Measurements from ENCODE around the gene ARF3. TPM values are rescaled to one million over a fixed set of nuclear protein-coding genes. Genes with fewer than 3 reads are reported as not detected.

ARF3 gene
- polyA plus RNA-seq, 1 of the 3 experiments (the other 2 are of a cell fraction), result 204 TPM

- 41% methylated on average over 6 of the region's 8 CpGs for WGBS (ENCODE audit: low lambda C conversion rate)
- Histone ChIP-seq H3K4me1 (ENCODE audit: control insufficient read depth in 1 of 2, insufficient read depth in 2 of 2, low read depth in 1 of 2, low read length in 1 of 2) (peaks cover 0 to 13% of the 10 kb centered on the region in 2 experiments; a peak in 1 of 4 replicates), H3K4me3 (ENCODE audit: low read depth in 2 of 2, low read length in 1 of 2) (no peak overlapping the region), H3F3A (replicated peaks; ENCODE audit: insufficient read depth) (peaks cover 10% of the 10 kb centered on the region), H3K79me2 (ENCODE audit: insufficient read depth) (no peaks in the 10 kb centered on the region), H3K9ac (no peak overlapping the region), H3K9me2 (no peaks in the 10 kb centered on the region), H2AFZ (ENCODE audit: low read depth) (no peak overlapping the region), H3K27ac (ENCODE audit: low read depth in 2 of 2, low read length in 1 of 2) (no peak overlapping the region), H3K36me3 (replicated peaks in 1 of 2; ENCODE audit: control insufficient read depth in 1 of 2, insufficient read depth in 2 of 2, low read length in 1 of 2) (no peaks in the 10 kb centered on the region), H4K20me1 (ENCODE audit: insufficient read depth) (no peaks in the 10 kb centered on the region), H3K9me3 (no peaks in the 10 kb centered on the region), H3K4me2 (no peak overlapping the region), H3K27me3 (ENCODE audit: insufficient read depth) (peaks cover 48% of the 10 kb centered on the region; the same call in 1 of the 2 replicates)
- ChIA-PET CTCF (interaction anchor here (0.9 to 32.2 kb wide), 10 partner anchors 11 to 119 kb away, joined by 3 to 935 read pairs (median 4); partner anchors contain the start of genes ARF3, DDN, FKBP11 and WNT1), POLR2A (no interaction called here)
- DNase-seq, result peak; percentile 35
- TF ChIP-seq RXRA (IDR thresholded peaks at IDR 0.05; ENCODE audit: borderline replicate concordance, low read depth) (no peak), FOSL2 (IDR thresholded peaks at IDR 0.05; ENCODE audit: borderline replicate concordance, low read depth) (no peak), ELF1 (IDR thresholded peaks at IDR 0.05) (no peak)
Measured at GRCh38 chr12:48969160-48969771, 12.0 kb upstream of the ARF3 start.

GRCh38 chr12:48968467-48968866 lies 11.2 kb upstream of the ARF3 start:
- H3K27me3 ChIP-seq (ENCODE audit: insufficient read depth), result peaks cover 46% of the 10 kb centered on the region; the same call in 1 of the 2 replicates
- POLR2A ChIA-PET, result no interaction called here
- WGBS (ENCODE audit: low lambda C conversion rate), result 79% methylated on average over 3 of the region's 3 CpGs

More at GRCh38 chr12:48968467-48968866, 11.2 kb upstream of the ARF3 start:
- no peak overlapping the region for H2AFZ ChIP-seq (ENCODE audit: low read depth)
- H3F3A ChIP-seq (replicated peaks; ENCODE audit: insufficient read depth), result peaks cover 8% of the 10 kb centered on the region
- no peak for TF ChIP-seq RFX5 (IDR thresholded peaks at IDR 0.05; ENCODE audit: low read length)
- TF ChIP-seq, protein P1, sequence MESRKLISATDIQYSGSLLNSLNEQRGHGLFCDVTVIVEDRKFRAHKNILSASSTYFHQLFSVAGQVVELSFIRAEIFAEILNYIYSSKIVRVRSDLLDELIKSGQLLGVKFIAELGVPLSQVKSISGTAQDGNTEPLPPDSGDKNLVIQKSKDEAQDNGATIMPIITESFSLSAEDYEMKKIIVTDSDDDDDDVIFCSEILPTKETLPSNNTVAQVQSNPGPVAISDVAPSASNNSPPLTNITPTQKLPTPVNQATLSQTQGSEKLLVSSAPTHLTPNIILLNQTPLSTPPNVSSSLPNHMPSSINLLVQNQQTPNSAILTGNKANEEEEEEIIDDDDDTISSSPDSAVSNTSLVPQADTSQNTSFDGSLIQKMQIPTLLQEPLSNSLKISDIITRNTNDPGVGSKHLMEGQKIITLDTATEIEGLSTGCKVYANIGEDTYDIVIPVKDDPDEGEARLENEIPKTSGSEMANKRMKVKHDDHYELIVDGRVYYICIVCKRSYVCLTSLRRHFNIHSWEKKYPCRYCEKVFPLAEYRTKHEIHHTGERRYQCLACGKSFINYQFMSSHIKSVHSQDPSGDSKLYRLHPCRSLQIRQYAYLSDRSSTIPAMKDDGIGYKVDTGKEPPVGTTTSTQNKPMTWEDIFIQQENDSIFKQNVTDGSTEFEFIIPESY (IDR thresholded peaks at IDR 0.05; ENCODE audit: borderline replicate concordance, low read depth), result no peak
- no peak for TF ChIP-seq FOXM1 (IDR thresholded peaks at IDR 0.05; ENCODE audit: low read depth)
- no peak for TF ChIP-seq YY1 (IDR thresholded peaks at IDR 0.05; ENCODE audit: low read depth)
- no peak for TF ChIP-seq NRF1 (IDR thresholded peaks at IDR 0.05; ENCODE audit: low read depth, low read length)
- TF ChIP-seq MEF2A (IDR thresholded peaks at IDR 0.05; ENCODE audit: borderline replicate concordance, low read depth), result no peak
- no peak for TF ChIP-seq SMC3 (IDR thresholded peaks at IDR 0.05; ENCODE audit: low read depth, low read length)
- TF ChIP-seq, protein P2, sequence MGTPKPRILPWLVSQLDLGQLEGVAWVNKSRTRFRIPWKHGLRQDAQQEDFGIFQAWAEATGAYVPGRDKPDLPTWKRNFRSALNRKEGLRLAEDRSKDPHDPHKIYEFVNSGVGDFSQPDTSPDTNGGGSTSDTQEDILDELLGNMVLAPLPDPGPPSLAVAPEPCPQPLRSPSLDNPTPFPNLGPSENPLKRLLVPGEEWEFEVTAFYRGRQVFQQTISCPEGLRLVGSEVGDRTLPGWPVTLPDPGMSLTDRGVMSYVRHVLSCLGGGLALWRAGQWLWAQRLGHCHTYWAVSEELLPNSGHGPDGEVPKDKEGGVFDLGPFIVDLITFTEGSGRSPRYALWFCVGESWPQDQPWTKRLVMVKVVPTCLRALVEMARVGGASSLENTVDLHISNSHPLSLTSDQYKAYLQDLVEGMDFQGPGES (IDR thresholded peaks at IDR 0.05; ENCODE audit: low read depth, low read length), result no peak
- no peak for TF ChIP-seq EZH2phosphoT487 (IDR thresholded peaks at IDR 0.05; ENCODE audit: borderline replicate concordance, low read depth)
- no peak for TF ChIP-seq JUND (IDR thresholded peaks at IDR 0.05)
- no peak for TF ChIP-seq RAD21 (IDR thresholded peaks at IDR 0.05; ENCODE audit: low read length)
- TF ChIP-seq, protein P3, sequence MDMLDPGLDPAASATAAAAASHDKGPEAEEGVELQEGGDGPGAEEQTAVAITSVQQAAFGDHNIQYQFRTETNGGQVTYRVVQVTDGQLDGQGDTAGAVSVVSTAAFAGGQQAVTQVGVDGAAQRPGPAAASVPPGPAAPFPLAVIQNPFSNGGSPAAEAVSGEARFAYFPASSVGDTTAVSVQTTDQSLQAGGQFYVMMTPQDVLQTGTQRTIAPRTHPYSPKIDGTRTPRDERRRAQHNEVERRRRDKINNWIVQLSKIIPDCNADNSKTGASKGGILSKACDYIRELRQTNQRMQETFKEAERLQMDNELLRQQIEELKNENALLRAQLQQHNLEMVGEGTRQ (IDR thresholded peaks at IDR 0.05; ENCODE audit: borderline replicate concordance, low read depth, low read length), result no peak
- TF ChIP-seq ELF1 (IDR thresholded peaks at IDR 0.05), result no peak
- TF ChIP-seq NFIC (IDR thresholded peaks at IDR 0.05; ENCODE audit: borderline replicate concordance), result no peak
- TF ChIP-seq CHD2 (IDR thresholded peaks at IDR 0.05; ENCODE audit: low read length, partially characterized antibody), result no peak
- TF ChIP-seq TCF12 (IDR thresholded peaks at IDR 0.05), result no peak
- no peak for TF ChIP-seq REST (IDR thresholded peaks at IDR 0.05; ENCODE audit: low read depth, low read length)
- no peak overlapping the region for H3K4me2 ChIP-seq
- H3K4me1 ChIP-seq (ENCODE audit: control insufficient read depth in 1 of 2, insufficient read depth in 2 of 2, low read depth in 1 of 2, low read length in 1 of 2), result peaks cover 0 to 13% of the 10 kb centered on the region in 2 experiments; a peak in 1 of 4 replicates
- no peaks in the 10 kb centered on the region for H4K20me1 ChIP-seq (ENCODE audit: insufficient read depth)
- peak; percentile 22 for DNase-seq
- H3K9me2 ChIP-seq, result no peaks in the 10 kb centered on the region
- no peaks in the 10 kb centered on the region for H3K36me3 ChIP-seq (replicated peaks in 1 of 2; ENCODE audit: control insufficient read depth in 1 of 2, insufficient read depth in 2 of 2, low read length in 1 of 2)
- no peak overlapping the region for H3K4me3 ChIP-seq (ENCODE audit: low read depth in 2 of 2, low read length in 1 of 2)
- no peaks in the 10 kb centered on the region for H3K79me2 ChIP-seq (ENCODE audit: insufficient read depth)
- H3K27ac ChIP-seq (ENCODE audit: low read depth in 2 of 2, low read length in 1 of 2), result no peak overlapping the region
- CTCF ChIA-PET, result interaction anchor here (0.9 to 32.2 kb wide), 9 partner anchors 10 to 115 kb away, joined by 3 to 935 read pairs (median 4); partner anchors contain the start of genes ARF3, DDN, FKBP11 and WNT1
- H3K9me3 ChIP-seq, result no peaks in the 10 kb centered on the region
- no peak overlapping the region for H3K9ac ChIP-seq

Data from SK-N-SH (cell line).